NCI-H226 (cell line): ENCODE measurements around the gene TIAM2.

Experiments
- DNase-seq: peaks from one replicate; pipeline ENCODE4 v3.0.0-alpha.2; 2015

The TIAM2 gene

DNA sequence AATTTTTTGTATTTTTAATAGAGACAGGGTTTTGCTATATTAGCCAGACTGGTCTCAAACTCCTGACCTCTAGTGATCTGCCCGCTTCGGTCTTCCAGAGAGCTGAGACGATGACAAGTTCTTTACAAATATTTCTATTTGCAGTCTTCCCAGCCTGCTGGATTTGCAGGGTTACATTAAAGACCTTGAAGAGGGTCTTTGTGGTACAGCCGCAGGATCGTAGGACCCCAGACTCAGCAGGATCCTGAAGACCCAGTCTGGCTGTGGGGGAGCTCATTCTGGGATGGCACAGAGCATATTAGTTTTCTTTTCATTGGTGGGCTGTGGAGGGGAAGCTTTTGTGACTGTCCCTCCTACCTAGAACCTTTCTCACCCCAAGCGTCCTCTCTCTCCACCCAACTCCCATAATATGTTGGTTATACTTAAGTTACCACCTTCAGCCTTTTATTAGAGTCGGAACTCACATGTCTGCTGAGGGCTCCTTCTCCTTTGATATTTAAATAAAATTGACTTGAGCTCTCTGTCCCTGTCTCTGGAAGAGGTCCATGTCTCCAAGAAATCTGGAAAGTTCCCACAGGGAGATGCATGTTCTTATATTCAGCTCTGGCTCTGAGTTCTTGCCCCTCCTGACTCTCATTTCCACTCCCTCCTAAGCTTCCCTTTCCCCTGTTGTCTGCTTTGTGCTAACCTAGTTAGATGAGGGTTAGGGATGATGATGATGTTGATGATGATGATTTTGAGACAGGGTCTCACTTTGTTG is 72.0 kb downstream of the TIAM2 start:
- no peak for DNase-seq

GRCh38 chr6:155067956-155068615 is 73.0 kb downstream of the TIAM2 start:
- no peak for DNase-seq

- no peak for DNase-seq
Observed at GRCh38 chr6:155069543-155069942, 74.4 kb downstream of the TIAM2 start.

GRCh38 chr6:155075930-155076695 is 81.0 kb downstream of the TIAM2 start:
- DNase-seq, result no peak

DNA sequence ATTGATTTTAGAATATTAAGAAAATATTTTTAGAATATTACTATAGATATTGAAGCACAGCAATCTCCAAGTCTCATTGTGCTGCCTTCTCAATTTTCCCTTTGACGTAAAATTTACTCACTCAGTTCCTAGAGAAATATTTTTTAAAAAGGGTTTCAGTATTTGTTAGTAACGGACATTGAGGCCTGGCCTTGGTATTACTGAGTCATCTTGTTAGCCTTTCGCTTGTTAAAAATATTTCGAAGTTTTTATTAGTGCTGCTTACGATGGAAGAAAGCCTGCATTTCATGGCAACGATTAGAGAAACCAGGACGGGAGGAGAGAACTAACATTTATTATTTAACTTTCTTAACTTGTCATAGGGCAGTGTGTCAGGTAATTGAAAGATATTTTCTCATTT is 82.2 kb downstream of the TIAM2 start:
- no peak for DNase-seq

DNA sequence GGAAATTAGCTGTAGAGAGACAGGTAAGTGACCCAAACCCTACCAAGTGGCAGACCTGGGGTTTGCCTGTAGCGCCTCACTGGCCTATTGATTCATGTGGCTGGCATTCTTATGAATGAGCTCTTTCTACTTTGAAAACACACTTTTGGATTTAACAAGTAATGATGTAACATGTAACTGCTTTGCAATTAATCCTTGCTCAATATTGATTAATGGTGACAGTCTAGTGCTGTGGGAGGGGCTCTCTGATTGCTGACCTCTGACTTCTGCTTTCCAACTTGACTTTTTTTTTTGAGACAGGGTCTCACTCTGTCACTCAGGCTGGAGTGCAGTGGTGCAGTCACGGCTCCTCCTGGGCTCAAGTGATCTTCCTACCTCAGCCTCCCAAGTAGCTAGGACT is 82.7 kb downstream of the TIAM2 start:
- DNase-seq, result no peak

DNA sequence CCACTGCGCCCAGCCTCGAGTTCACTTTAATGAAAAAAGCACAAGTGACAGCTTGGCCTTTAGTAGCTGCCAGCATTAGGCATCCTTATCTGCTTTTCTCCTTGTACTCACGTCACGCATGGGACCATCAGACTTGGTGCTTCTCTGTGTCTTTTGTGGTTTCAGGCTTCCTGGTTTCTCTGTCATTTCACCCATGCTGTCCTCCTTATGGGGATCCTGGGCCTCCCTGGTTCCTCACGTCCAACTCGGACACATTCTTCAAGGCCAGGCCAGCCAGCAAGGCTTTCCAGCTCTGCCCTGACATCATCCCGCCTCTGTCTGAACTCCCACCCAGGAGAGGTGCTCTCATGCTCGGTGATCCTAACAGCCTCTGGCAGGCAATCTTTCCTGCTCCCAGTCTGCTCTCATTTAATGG is 83.2 kb downstream of the TIAM2 start:
- no peak for DNase-seq

- DNase-seq, result peak; percentile 81
Observed at GRCh38 chr6:155079985-155080452, 84.9 kb downstream of the TIAM2 start.

- no peak for DNase-seq
Observed at GRCh38 chr6:155080881-155081845, 86.0 kb downstream of the TIAM2 start.

DNA sequence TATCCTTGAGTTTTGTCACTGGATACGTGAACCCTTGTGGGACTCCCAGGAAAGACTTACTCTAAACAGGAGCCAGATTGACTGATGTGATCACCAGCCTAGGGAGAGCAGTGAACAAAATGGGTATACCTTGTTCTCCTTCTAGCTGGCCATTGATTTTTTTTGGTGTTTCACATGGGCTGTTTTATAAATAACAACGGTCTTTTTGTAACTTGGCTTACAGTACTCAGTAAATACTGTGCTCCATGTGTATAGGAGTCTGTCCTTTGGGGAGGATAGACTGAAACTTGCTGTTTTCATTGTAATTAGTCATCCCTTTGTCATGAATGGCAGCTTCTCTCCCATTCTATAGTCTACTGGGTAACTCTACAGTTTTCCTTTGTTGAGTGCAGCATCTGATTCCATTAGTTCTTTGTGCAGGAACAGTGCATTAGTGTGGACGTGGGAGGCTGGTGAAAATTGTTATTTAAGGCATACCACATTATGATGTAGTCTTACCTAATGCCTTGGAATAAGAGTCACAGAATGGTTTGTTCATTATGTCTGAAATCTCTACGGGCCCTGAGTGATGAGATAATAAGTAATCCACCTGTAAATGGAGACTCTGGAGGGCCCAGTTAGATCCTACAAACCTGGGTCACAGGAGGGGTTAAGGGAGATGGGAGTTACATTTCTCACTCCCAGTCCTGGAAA is 89.5 kb downstream of the TIAM2 start:
- DNase-seq, result peak; percentile 80

DNA sequence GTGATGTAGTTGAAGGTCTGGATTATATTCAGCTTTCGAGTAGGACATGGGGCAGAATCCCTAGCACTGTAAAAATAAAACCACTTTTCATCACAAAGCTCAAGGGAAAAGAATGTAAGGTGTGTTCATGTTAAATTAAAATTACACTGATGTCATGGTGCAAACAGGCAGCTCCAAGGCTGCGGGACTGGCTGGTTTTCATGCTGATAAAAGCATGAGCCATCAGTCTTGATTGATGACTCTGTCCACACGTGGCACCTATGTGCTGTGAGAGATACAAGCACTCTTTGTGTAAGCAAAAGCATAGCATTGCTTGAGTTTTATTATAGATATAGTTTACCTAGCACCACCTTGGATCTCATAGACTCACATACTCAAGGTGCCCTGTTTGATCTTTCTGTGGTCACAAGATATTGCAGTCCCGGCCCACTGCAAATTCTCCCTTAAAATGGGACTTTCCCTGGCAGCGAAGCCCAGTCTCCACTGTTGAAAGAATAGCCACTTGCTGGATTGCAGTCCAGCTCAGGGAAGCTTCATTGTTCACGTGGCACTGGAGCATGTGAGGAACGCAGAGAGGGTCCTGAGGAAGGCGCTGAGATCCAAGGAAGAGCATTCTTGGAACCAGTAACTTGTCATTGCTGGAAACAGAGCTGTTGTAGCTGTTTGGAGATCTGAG is 90.6 kb downstream of the TIAM2 start:
- peak; percentile 99 for DNase-seq

GRCh38 chr6:155088856-155089255 is 93.7 kb downstream of the TIAM2 start:
- no peak for DNase-seq

DNA sequence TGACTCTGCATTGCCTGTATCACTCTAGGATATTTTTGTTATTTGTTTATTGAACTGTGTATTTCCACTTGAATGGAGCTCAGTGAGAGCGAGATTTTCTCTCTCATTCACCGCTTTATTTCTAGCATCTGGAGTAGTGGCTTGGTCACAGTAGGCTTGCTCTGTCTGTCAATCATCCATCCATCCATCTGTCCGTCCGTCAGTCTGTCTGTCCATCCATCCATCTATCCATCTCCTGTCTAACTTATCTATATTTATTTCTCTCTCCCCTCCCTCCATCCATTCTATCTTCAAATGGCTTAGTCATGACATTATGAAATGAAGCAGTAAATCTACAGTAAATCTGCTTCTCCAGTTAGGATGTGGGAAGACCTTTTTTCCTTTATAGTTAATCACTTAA is 94.6 kb downstream of the TIAM2 start:
- DNase-seq, result peak; percentile 49

DNA sequence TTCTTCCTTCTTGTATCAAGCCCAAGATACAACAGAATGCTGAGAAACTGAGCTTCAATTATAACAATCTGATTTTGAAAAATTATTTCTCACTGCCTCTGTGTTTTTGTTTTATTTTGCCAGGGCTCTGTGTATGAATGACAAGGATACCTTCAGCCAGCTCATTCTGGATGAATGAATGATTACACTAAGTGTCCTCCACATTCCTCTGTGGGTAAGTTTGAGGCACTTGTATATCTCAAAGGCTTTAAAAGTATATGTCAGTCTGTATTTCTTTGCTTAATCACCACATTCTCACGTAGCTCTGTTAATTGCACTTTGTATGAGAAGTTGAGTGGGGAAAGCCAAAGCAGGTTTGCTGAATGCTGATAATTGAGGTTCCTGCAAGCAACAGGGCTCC is 95.1 kb downstream of the TIAM2 start:
- peak; percentile 57 for DNase-seq

- no peak for DNase-seq
Observed at GRCh38 chr6:155091756-155092155, 96.6 kb downstream of the TIAM2 start.

GRCh38 chr6:155093430-155093829 is 98.3 kb downstream of the TIAM2 start:
- DNase-seq, result no peak

GRCh38 chr6:155100087-155100486 is 105.0 kb downstream of the TIAM2 start:
- DNase-seq, result no peak

DNA sequence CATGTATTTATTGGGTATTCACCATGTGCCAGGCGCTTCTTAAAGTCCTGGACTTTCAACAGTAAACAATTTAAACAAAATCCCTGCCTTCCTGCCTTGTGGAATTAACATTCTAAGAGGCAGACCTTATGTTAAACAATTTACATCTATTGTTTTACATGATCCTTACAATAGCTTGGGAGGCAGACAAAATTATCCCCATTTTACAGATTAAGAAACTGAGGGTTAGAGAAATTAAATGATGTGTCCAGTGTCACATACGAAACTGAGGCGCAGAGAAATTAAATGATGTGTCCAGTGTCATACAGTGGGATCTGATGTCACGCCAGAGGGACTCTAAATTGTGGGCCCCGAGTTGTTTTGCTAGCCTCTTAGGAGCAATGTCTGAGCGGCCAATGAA is 105.5 kb downstream of the TIAM2 start:
- no peak for DNase-seq

GRCh38 chr6:155103083-155103645 is 108.0 kb downstream of the TIAM2 start:
- DNase-seq, result peak; percentile 86

DNA sequence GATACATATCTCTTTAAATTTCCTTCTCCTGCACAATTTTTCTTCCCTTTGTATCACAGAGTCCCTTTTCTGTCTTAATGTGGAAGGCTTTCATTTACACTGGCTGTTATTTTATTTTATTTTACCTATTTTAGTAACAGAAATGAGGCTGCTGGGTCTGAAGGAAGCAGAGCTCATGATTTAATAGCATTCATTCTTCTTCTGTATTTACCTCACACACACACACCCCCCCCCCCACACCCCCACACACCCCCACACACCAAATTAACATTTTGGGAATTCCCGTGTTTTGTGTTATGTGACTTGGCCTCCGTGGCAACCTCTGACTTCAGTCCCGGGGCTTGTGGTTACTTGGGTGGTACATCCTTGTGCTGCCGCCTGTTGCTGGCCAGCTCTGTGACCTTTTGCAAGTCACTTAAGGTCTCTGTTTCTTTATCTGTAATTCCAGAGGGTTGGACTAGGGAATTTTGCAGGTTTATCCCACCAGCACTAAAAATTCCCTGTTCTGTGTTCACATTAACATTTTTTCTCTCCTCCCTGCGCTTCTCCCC is 108.8 kb downstream of the TIAM2 start:
- DNase-seq, result peak; percentile 77
